Occipital lobe (tissue), 2 donors: Measurements from ENCODE around the gene MTHFSD. TPM values are rescaled to one million over a fixed set of nuclear protein-coding genes. Genes with fewer than 3 reads are reported as not detected.

Experiments used
- DNase-seq: peaks from one replicate; lab custom pipeline; 2025; lab: John Stamatoyannopoulos, UW
- total RNA-seq: library from RNA; depleted of rRNA; stranded (reverse); fragments of >200 nt; gene quantifications from one replicate; pipeline ENCODE4 v1.2.3, GENCODE V29; 2014

MTHFSD gene
- total RNA-seq, 1 donor from 2014 or later: 10.3 TPM

GRCh38 chr16:86502856-86503748, 51.9 kb downstream of the MTHFSD start:
- no peak for DNase-seq

- no peak for DNase-seq
Measured at GRCh38 chr16:86501989-86502855, 52.8 kb downstream of the MTHFSD start.

- DNase-seq: no peak
Measured at GRCh38 chr16:86500708-86501510, 54.1 kb downstream of the MTHFSD start.

GRCh38 chr16:86499889-86500707, 54.9 kb downstream of the MTHFSD start:
- DNase-seq: no peak

- no peak for DNase-seq
Measured at GRCh38 chr16:86499440-86499786, 55.6 kb downstream of the MTHFSD start.

- no peak for DNase-seq
Measured at GRCh38 chr16:86498671-86499439, 56.2 kb downstream of the MTHFSD start.

GRCh38 chr16:86498155-86498670, 56.8 kb downstream of the MTHFSD start:
- no peak for DNase-seq

- no peak for DNase-seq
Measured at GRCh38 chr16:86497551-86498021, 57.4 kb downstream of the MTHFSD start.

- no peak for DNase-seq
Measured at GRCh38 chr16:86496929-86497461, 58.0 kb downstream of the MTHFSD start.

- DNase-seq: no peak
Measured at GRCh38 chr16:86496262-86496928, 58.6 kb downstream of the MTHFSD start.

GRCh38 chr16:86495756-86496261, 59.2 kb downstream of the MTHFSD start:
- DNase-seq: no peak

GRCh38 chr16:86495357-86495701, 59.7 kb downstream of the MTHFSD start:
- DNase-seq: no peak

GRCh38 chr16:86494565-86495356, 60.3 kb downstream of the MTHFSD start:
- DNase-seq: no peak

- DNase-seq: no peak
Measured at GRCh38 chr16:86494039-86494564, 60.9 kb downstream of the MTHFSD start.

- no peak for DNase-seq
Measured at GRCh38 chr16:86492961-86493629, 61.9 kb downstream of the MTHFSD start.

GRCh38 chr16:86492267-86492960, 62.6 kb downstream of the MTHFSD start:
- no peak for DNase-seq
